ENCODE results near the gene CLBA1.

CLBA1 gene

DNA sequence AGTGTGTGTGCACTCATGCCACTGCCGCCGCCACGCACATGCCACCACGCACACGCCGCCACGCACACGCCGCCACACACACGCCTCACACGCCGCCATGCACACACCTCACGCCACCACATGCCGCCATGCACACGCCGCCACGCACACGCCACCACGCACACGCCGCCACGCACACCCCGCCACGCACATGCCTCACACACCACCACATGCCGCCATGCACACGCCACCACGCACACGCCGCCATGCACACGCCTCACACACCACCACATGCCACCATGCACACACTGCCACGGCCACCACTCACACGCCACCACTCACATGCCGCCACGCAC, 6.3 kb downstream of the CLBA1 start:
- TF ChIP-seq CTCF (IDR thresholded peaks at IDR 0.05; ENCODE audit: low read depth, low read length): no peak
- no peak for DNase-seq (ENCODE audit: low read depth in 2 of 2)
- no peak overlapping the region for H3K4me3 ChIP-seq (replicated peaks in 1 of 2; ENCODE audit: low read depth in 2 of 2, low read length in 2 of 2)

DNA sequence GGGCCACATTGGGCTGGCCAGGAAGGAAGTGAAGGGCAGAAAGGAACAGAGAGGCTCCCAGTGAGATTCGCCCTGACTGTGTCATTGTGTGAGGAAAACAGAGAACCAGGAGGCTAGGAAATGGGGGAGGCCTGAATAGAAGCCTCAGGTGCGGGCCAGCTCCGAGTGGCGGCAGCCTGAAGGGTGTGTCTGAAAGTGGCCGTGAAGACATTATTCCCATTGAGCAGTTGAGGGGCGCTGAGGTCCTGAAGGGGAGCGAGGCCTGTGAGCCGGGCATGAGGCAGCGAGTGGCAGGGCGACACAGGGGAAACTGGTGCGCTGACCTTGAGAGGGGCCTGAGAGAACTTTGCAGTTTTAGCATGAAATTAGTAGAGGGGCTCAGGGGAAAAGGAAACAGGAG, 6.9 kb downstream of the CLBA1 start:
- TF ChIP-seq CTCF (IDR thresholded peaks at IDR 0.05; ENCODE audit: low read depth, low read length): no peak
- DNase-seq (ENCODE audit: low read depth in 2 of 2): no peak
- H3K4me3 ChIP-seq (replicated peaks in 1 of 2; ENCODE audit: low read depth in 2 of 2, low read length in 2 of 2): no peak overlapping the region

GRCh38 chr14:104993306-104993705, 7.7 kb downstream of the CLBA1 start:
- TF ChIP-seq CTCF (IDR thresholded peaks at IDR 0.05; ENCODE audit: low read depth, low read length): no peak
- H3K4me3 ChIP-seq (replicated peaks in 1 of 2; ENCODE audit: low read depth in 2 of 2, low read length in 2 of 2): no peak overlapping the region
- no peak for DNase-seq (ENCODE audit: low read depth in 2 of 2)

DNA sequence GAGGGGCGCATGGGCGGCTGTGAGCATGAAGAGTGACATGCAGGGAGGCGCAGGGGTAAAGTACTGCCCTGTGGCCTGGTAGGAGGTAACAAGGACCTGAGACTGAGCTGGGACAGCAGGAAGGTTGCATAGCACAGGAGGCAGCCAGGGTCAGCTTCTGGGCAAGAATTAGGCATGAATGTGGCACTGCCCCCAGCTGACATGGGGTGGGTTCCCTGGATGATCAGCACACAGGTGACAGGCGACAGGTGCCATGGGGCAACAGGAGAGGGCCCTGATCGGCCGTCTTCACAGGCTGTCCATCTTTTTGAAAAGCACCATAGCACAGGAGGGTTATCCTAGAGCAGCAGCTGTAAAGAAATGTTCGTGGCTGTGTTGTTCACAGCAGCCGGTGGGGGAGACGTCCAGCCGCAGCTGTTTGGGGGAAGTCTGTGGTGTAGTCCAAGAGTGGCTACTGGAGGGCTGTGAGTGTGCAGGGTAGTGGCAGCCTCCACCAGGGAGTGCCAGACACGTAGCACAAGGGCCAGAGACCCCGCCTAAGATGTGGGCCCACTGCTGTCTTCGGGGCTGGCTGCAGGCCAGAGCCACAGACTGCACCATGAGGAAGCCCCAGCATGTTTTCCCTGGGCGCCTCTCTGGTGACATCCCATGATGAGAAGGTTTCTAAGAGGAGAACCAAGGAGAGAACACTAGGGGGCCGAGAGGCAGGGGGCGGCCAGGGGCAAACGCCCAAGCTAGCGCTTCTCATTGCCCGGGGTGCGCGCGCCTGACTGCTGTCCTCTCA, 8.4 kb downstream of the CLBA1 start:
- no peak overlapping the region for H3K4me3 ChIP-seq (replicated peaks in 1 of 2; ENCODE audit: low read depth in 2 of 2, low read length in 2 of 2)
- no peak for DNase-seq (ENCODE audit: low read depth in 2 of 2)
- TF ChIP-seq CTCF (IDR thresholded peaks at IDR 0.05; ENCODE audit: low read depth, low read length): no peak

DNA sequence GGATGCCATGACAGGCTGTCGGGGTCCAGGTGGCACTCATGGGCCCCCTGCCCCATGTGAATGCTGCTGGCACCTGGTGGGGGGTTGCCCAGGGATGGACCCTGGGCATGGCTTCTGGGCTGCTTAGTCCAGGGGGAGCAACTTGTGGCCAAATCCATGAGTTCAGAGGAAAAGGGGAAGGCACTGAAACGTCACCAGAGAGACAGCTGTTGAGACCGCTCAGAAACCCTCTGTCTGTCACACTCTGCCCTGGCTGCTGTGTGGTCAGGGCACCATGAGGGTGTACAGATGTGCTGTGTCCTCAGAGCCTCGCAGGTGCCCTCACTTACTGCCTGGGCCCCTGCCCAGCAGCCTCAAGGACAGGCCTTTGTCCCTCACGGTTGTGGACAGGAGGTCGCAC, 9.4 kb downstream of the CLBA1 start:
- H3K4me3 ChIP-seq (replicated peaks in 1 of 2; ENCODE audit: low read depth in 2 of 2, low read length in 2 of 2): no peak overlapping the region
- DNase-seq (ENCODE audit: low read depth in 2 of 2): no peak
- no peak for TF ChIP-seq CTCF (IDR thresholded peaks at IDR 0.05; ENCODE audit: low read depth, low read length)

DNA sequence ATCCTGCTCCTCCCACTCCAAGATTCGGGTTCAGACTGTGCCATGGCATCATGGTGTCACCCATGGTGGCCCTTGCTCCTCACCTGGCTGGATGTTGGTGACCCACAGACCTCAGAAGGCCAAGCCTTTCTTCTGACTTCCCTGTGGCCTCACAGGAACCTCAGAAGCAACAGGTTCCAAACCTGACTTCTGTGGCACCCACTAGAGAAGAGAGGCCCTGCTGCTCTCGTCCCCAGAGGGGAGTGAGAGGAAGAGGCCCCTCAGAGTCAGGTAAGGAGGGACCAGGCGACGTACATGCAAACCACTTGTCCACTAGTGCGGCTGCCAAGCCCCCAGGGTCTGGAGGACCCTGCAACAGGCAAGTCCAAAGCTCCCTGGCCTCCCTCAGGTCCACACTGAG, 10.4 kb downstream of the CLBA1 start:
- H3K4me3 ChIP-seq (replicated peaks in 1 of 2; ENCODE audit: low read depth in 2 of 2, low read length in 2 of 2): no peak overlapping the region
- no peak for TF ChIP-seq CTCF (IDR thresholded peaks at IDR 0.05; ENCODE audit: low read depth, low read length)
- DNase-seq (ENCODE audit: low read depth in 2 of 2): no peak

DNA sequence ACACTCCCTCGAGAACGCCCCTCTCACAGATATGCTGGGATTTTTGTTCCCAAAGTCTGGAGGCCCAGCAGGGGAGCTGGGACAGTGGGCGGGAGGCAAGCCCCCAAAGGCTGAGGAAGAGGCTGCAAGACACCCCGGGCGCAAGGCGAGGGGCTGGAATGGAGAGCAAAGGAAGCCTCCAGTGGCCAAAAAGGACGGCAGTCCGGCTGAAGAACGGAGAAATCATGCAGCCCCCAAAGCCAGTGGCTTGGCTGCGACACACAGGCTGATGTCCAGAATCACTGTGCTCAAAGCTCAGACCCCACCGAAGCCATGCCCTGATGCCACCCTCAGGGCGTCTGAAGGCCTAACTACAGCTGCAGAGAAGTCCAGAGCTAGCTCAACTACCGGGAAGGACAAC, 10.9 kb downstream of the CLBA1 start:
- no peak for DNase-seq (ENCODE audit: low read depth in 2 of 2)
- no peak for TF ChIP-seq CTCF (IDR thresholded peaks at IDR 0.05; ENCODE audit: low read depth, low read length)
- no peak overlapping the region for H3K4me3 ChIP-seq (replicated peaks in 1 of 2; ENCODE audit: low read depth in 2 of 2, low read length in 2 of 2)

All from cardiac fibroblast (primary cell).